ENCODE measurements around the gene TMEM132D. TPM values are rescaled to one million over a fixed set of nuclear protein-coding genes. Genes with fewer than 3 reads are reported as not detected.

The TMEM132D gene
- total RNA-seq, 1 experiment from 2014 or later, result not detected

DNA sequence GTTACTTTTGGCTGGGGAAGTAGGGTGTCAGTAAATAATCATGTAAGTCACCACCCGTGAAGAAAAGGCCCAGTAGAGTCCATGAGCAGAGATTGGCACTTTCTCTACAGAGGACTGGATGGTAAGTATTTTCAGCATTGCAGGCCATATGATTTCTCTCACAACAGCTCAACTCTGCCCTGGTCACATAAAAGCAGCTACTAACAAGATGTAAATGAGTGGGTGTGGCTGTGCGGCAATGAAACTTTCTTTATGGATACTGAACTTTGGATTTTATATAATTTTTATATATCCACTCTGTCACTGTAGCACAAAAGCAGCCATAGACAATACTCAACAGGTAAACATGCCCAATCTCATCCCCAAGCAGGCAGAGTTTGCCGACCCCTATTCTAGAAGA lies 706.9 kb downstream of the TMEM132D start:
- Histone ChIP-seq H3K27ac (ENCODE audit: low read length) (no peak overlapping the region), H3K27me3 (ENCODE audit: control insufficient read depth, insufficient read depth, low read length) (no peaks in the 10 kb centered on the region), H3K36me3 (ENCODE audit: control insufficient read depth, insufficient read depth, low read length) (no peaks in the 10 kb centered on the region), H3K4me1 (ENCODE audit: control insufficient read depth, insufficient read depth, low read length) (no peaks in the 10 kb centered on the region), H3K4me3 (ENCODE audit: low read depth in 2 of 2, low read length in 2 of 2) (no peak overlapping the region), H3K9me3 (ENCODE audit: control insufficient read depth, insufficient read depth, low read depth, low read length) (no peaks in the 10 kb centered on the region)
- ChIA-PET CTCF (no interaction called here), POLR2A (no interaction called here)
- ATAC-seq (no peak), DNase-seq (ENCODE audit: low read depth, low spot score) (no peak)
- in situ Hi-C loops (cut with HindIII; ENCODE audit: low pct_unique_long_range_greater_than_20kb, low sequenced_read_pairs), result no loop called here
- TF ChIP-seq, protein P1, sequence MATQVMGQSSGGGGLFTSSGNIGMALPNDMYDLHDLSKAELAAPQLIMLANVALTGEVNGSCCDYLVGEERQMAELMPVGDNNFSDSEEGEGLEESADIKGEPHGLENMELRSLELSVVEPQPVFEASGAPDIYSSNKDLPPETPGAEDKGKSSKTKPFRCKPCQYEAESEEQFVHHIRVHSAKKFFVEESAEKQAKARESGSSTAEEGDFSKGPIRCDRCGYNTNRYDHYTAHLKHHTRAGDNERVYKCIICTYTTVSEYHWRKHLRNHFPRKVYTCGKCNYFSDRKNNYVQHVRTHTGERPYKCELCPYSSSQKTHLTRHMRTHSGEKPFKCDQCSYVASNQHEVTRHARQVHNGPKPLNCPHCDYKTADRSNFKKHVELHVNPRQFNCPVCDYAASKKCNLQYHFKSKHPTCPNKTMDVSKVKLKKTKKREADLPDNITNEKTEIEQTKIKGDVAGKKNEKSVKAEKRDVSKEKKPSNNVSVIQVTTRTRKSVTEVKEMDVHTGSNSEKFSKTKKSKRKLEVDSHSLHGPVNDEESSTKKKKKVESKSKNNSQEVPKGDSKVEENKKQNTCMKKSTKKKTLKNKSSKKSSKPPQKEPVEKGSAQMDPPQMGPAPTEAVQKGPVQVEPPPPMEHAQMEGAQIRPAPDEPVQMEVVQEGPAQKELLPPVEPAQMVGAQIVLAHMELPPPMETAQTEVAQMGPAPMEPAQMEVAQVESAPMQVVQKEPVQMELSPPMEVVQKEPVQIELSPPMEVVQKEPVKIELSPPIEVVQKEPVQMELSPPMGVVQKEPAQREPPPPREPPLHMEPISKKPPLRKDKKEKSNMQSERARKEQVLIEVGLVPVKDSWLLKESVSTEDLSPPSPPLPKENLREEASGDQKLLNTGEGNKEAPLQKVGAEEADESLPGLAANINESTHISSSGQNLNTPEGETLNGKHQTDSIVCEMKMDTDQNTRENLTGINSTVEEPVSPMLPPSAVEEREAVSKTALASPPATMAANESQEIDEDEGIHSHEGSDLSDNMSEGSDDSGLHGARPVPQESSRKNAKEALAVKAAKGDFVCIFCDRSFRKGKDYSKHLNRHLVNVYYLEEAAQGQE (IDR thresholded peaks at IDR 0.05; ENCODE audit: insufficient read depth in 1 of 2, low read depth in 2 of 2, low read length in 1 of 2), result no peak
- TF ChIP-seq POLR2AphosphoS5 (IDR thresholded peaks at IDR 0.05; ENCODE audit: low read depth, low read length), result no peak
- TF ChIP-seq SIN3A (IDR thresholded peaks at IDR 0.05; ENCODE audit: borderline replicate concordance, insufficient read depth, low read depth, low read length), result no peak
- no peak for TF ChIP-seq TCF7L2 (IDR thresholded peaks at IDR 0.05; ENCODE audit: low read depth, low read length)
- TF ChIP-seq, protein P2, sequence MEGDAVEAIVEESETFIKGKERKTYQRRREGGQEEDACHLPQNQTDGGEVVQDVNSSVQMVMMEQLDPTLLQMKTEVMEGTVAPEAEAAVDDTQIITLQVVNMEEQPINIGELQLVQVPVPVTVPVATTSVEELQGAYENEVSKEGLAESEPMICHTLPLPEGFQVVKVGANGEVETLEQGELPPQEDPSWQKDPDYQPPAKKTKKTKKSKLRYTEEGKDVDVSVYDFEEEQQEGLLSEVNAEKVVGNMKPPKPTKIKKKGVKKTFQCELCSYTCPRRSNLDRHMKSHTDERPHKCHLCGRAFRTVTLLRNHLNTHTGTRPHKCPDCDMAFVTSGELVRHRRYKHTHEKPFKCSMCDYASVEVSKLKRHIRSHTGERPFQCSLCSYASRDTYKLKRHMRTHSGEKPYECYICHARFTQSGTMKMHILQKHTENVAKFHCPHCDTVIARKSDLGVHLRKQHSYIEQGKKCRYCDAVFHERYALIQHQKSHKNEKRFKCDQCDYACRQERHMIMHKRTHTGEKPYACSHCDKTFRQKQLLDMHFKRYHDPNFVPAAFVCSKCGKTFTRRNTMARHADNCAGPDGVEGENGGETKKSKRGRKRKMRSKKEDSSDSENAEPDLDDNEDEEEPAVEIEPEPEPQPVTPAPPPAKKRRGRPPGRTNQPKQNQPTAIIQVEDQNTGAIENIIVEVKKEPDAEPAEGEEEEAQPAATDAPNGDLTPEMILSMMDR (IDR thresholded peaks at IDR 0.05), result no peak
- no TSS peak for BruUV-seq (replicated peaks)
- intact Hi-C loops (cut with micrococcal nuclease; ENCODE audit: unreplicated experiment), result no loop called here

DNA sequence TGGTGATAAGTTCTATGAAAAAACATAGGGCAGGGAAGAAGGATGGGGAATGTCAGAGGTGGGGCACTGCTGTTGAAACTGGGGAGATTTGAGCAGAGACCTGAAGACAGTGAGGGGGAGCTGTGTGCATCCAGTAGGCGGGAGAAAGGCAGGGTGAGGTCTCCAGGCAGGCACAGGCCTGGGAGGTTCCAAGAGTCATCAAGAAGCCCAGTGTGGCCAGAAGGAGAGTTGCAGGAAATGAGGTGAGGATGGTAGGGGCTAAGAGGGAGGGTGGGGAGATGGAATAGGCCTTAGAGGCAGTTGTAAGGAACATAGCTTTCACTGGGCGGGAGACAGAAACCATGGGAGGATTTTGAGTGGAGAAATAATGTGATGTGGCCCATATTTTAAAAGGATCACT lies 708.7 kb downstream of the TMEM132D start:
- BruUV-seq (replicated peaks), result no TSS peak
- ChIA-PET CTCF (no interaction called here), POLR2A (no interaction called here)
- no peaks in the 10 kb centered on the region for H3K27me3 ChIP-seq (ENCODE audit: control insufficient read depth, insufficient read depth, low read length)
- no peaks in the 10 kb centered on the region for H3K4me1 ChIP-seq (ENCODE audit: control insufficient read depth, insufficient read depth, low read length)
- H3K9me3 ChIP-seq (ENCODE audit: control insufficient read depth, insufficient read depth, low read depth, low read length), result no peaks in the 10 kb centered on the region
- no peak for TF ChIP-seq TCF7L2 (IDR thresholded peaks at IDR 0.05; ENCODE audit: low read depth, low read length)
- TF ChIP-seq, protein P2 (IDR thresholded peaks at IDR 0.05), result no peak
- TF ChIP-seq, protein P1 (IDR thresholded peaks at IDR 0.05; ENCODE audit: insufficient read depth in 1 of 2, low read depth in 2 of 2, low read length in 1 of 2), result no peak
- TF ChIP-seq POLR2AphosphoS5 (IDR thresholded peaks at IDR 0.05; ENCODE audit: low read depth, low read length), result no peak
- no peak for TF ChIP-seq SIN3A (IDR thresholded peaks at IDR 0.05; ENCODE audit: borderline replicate concordance, insufficient read depth, low read depth, low read length)
- no peak overlapping the region for H3K27ac ChIP-seq (ENCODE audit: low read length)
- no peak for ATAC-seq
- in situ Hi-C loops (cut with HindIII; ENCODE audit: low pct_unique_long_range_greater_than_20kb, low sequenced_read_pairs), result no loop called here
- H3K4me3 ChIP-seq (ENCODE audit: low read depth in 2 of 2, low read length in 2 of 2), result no peak overlapping the region
- no peak for DNase-seq (ENCODE audit: low read depth, low spot score)
- intact Hi-C loops (cut with micrococcal nuclease; ENCODE audit: unreplicated experiment), result no loop called here
- H3K36me3 ChIP-seq (ENCODE audit: control insufficient read depth, insufficient read depth, low read length), result no peaks in the 10 kb centered on the region
